ENCODE measurements around the gene TSPAN5.

Gene TSPAN5

GRCh38 chr4:98620087-98620784 lies 38.2 kb downstream of the TSPAN5 start:
- DNase-seq (ENCODE audit: low read depth in 4 of 4, low spot score in 1 of 4), result no peak

- DNase-seq (ENCODE audit: low read depth in 4 of 4, low spot score in 1 of 4), result no peak
These were observed 39.2 kb downstream of the TSPAN5 start for GRCh38 chr4:98619180-98619579.

- DNase-seq (ENCODE audit: low read depth in 4 of 4, low spot score in 1 of 4), result no peak
These were observed 39.7 kb downstream of the TSPAN5 start for GRCh38 chr4:98618680-98619079.

- no peak for DNase-seq (ENCODE audit: low read depth in 4 of 4, low spot score in 1 of 4)
These were observed 40.9 kb downstream of the TSPAN5 start for GRCh38 chr4:98617358-98618047.

GRCh38 chr4:98615991-98616390 lies 42.4 kb downstream of the TSPAN5 start:
- no peak for DNase-seq (ENCODE audit: low read depth in 4 of 4, low spot score in 1 of 4)

- DNase-seq (ENCODE audit: low read depth in 4 of 4, low spot score in 1 of 4), result no peak
These were observed 43.7 kb downstream of the TSPAN5 start for GRCh38 chr4:98614662-98615061.

- no peak for DNase-seq (ENCODE audit: low read depth in 4 of 4, low spot score in 1 of 4)
These were observed 44.3 kb downstream of the TSPAN5 start for GRCh38 chr4:98614094-98614493.

- no peak for DNase-seq (ENCODE audit: low read depth in 4 of 4, low spot score in 1 of 4)
These were observed 44.8 kb downstream of the TSPAN5 start for GRCh38 chr4:98613453-98614075.

- DNase-seq (ENCODE audit: low read depth in 4 of 4, low spot score in 1 of 4), result no peak
These were observed 45.8 kb downstream of the TSPAN5 start for GRCh38 chr4:98612318-98613250.

- DNase-seq (ENCODE audit: low read depth in 4 of 4, low spot score in 1 of 4), result no peak
These were observed 46.6 kb downstream of the TSPAN5 start for GRCh38 chr4:98611677-98612317.

GRCh38 chr4:98610926-98611676 lies 47.3 kb downstream of the TSPAN5 start:
- no peak for DNase-seq (ENCODE audit: low read depth in 4 of 4, low spot score in 1 of 4)

- no peak for DNase-seq (ENCODE audit: low read depth in 4 of 4, low spot score in 1 of 4)
These were observed 48.0 kb downstream of the TSPAN5 start for GRCh38 chr4:98610431-98610830.

GRCh38 chr4:98609934-98610333 lies 48.5 kb downstream of the TSPAN5 start:
- no peak for DNase-seq (ENCODE audit: low read depth in 4 of 4, low spot score in 1 of 4)

- no peak for DNase-seq (ENCODE audit: low read depth in 4 of 4, low spot score in 1 of 4)
These were observed 50.1 kb downstream of the TSPAN5 start for GRCh38 chr4:98608356-98608755.

- DNase-seq (ENCODE audit: low read depth in 4 of 4, low spot score in 1 of 4), result no peak
These were observed 51.5 kb downstream of the TSPAN5 start for GRCh38 chr4:98606894-98607293.

- DNase-seq (ENCODE audit: low read depth in 4 of 4, low spot score in 1 of 4), result no peak
These were observed 53.2 kb downstream of the TSPAN5 start for GRCh38 chr4:98605216-98605615.

GRCh38 chr4:98604723-98605122 lies 53.7 kb downstream of the TSPAN5 start:
- DNase-seq (ENCODE audit: low read depth in 4 of 4, low spot score in 1 of 4), result no peak

GRCh38 chr4:98603683-98604521 lies 54.5 kb downstream of the TSPAN5 start:
- no peak for DNase-seq (ENCODE audit: low read depth in 4 of 4, low spot score in 1 of 4)

GRCh38 chr4:98602270-98602669 lies 56.1 kb downstream of the TSPAN5 start:
- no peak for DNase-seq (ENCODE audit: low read depth in 4 of 4, low spot score in 1 of 4)
